Neural cell (in vitro differentiated cells): Measurements from ENCODE around the gene HEY2. TPM values are rescaled to one million over a fixed set of nuclear protein-coding genes. Genes with fewer than 3 reads are reported as not detected.

ENCODE experiments used
- H2AFZ ChIP-seq: fragments of 200-600, 300-800 bp; sonication (generic), shearing (Covaris generic); 2 replicates; pipeline ENCODE4 v1.6.0; 2014; ENCODE audit warnings: low read depth, mild to moderate bottlenecking, antibody characterized with exemption, low read length, moderate library complexity
- H3F3A ChIP-seq: fragments of 200-600 bp; shearing (Covaris generic); 2 replicates; pipeline ENCODE4 v1.6.1; 2016; ENCODE audit warnings: mild to moderate bottlenecking, moderate library complexity, mixed read lengths, antibody characterized with exemption, low read length; ENCODE audit not compliant: insufficient read depth, poor library complexity, severe bottlenecking
- H3K27ac ChIP-seq: fragments of 200-600, 300-800 bp; sonication (generic), shearing (Covaris generic); 2 replicates; pipeline ENCODE4 v1.5.1; 2014; ENCODE audit warnings: mild to moderate bottlenecking, low read length, moderate library complexity
- H3K27me3 ChIP-seq: fragments of 300-800, 200-600 bp; sonication (generic), shearing (Covaris generic); 2 replicates; pipeline ENCODE4 v1.6.0; 2014; ENCODE audit warnings: mild to moderate bottlenecking, low read depth, low read length, moderate library complexity; ENCODE audit not compliant: insufficient read depth
- H3K36me3 ChIP-seq: fragments of 300-800, 200-600 bp; sonication (generic), shearing (Covaris generic); 2 replicates; pipeline ENCODE4 v1.5.1; 2014; ENCODE audit warnings: mild to moderate bottlenecking, antibody characterized with exemption, low read length, moderate library complexity; ENCODE audit not compliant: insufficient read depth
- H3K4me2 ChIP-seq: fragments of 300-800, 200-600 bp; sonication (generic), shearing (Covaris generic); 2 replicates; pipeline ENCODE4 v1.6.0; 2014; ENCODE audit warnings: mild to moderate bottlenecking, low read length
- H3K4me3 ChIP-seq: fragments of 300-800, 200-600 bp; sonication (generic), shearing (Covaris generic); 2 replicates; pipeline ENCODE4 v1.5.1; 2014; ENCODE audit warnings: mild to moderate bottlenecking, low read length, moderate library complexity
- H3K79me2 ChIP-seq: fragments of 200-600 bp; shearing (Covaris generic); replicated peaks from 2 replicates; pipeline ENCODE4 v1.6.0; 2014; ENCODE audit warnings: mild to moderate bottlenecking, low read length, moderate library complexity; ENCODE audit not compliant: insufficient read depth
- H3K9ac ChIP-seq: fragments of 300-800, 200-600 bp; sonication (generic), shearing (Covaris generic); 2 replicates; pipeline ENCODE4 v1.6.1; 2016; ENCODE audit warnings: mild to moderate bottlenecking, low read length, mixed read lengths
- H3K9me2 ChIP-seq: fragments of 200-600 bp; shearing (Covaris generic); 2 replicates; pipeline ENCODE4 v1.6.1; 2016; ENCODE audit warnings: mild to moderate bottlenecking, low read length, mixed read lengths; ENCODE audit not compliant: insufficient read depth
- H3K9me3 ChIP-seq: fragments of 200-600, 300-800 bp; sonication (generic), shearing (Covaris generic); 2 replicates; pipeline ENCODE4 v1.6.1; 2016; ENCODE audit warnings: mild to moderate bottlenecking, mixed run types, low read length, moderate library complexity, mixed read lengths
- H4K20me1 ChIP-seq: fragments of 200-600 bp; shearing (Covaris generic); 2 replicates; pipeline ENCODE4 v1.6.1; 2016; ENCODE audit warnings: mild to moderate bottlenecking, mixed run types; ENCODE audit not compliant: insufficient read depth
- EP300 ChIP-seq: fragments of 450-650 bp; conservative IDR thresholded peaks from 2 replicates; pipeline ENCODE4 v1.6.1; 2014; ENCODE audit warnings: antibody characterized with exemption, mild to moderate bottlenecking, moderate library complexity; ENCODE audit not compliant: poor library complexity, severe bottlenecking
- EZH2 ChIP-seq: fragments of 200-600, 300-800 bp; shearing (Covaris generic), sonication (generic); IDR thresholded peaks from 2 replicates; pipeline ENCODE4 v1.6.1; 2014; ENCODE audit warnings: antibody characterized with exemption, low read length, borderline replicate concordance, mild to moderate bottlenecking; ENCODE audit not compliant: insufficient read depth, poor library complexity, severe bottlenecking
- MXI1 ChIP-seq: fragments of 450-650 bp; conservative IDR thresholded peaks from 2 replicates; pipeline ENCODE4 v1.6.1; 2014; ENCODE audit warnings: antibody characterized with exemption, mild to moderate bottlenecking; ENCODE audit not compliant: poor library complexity, severe bottlenecking
- POLR2AphosphoS5 ChIP-seq: IDR thresholded peaks from 2 replicates; pipeline ENCODE4 v1.6.1; 2012
- RAD21 ChIP-seq: fragments of 450-650 bp; conservative IDR thresholded peaks from 2 replicates; pipeline ENCODE4 v1.6.1; 2014; ENCODE audit warnings: antibody characterized with exemption, mild to moderate bottlenecking, moderate library complexity
- SMC3 ChIP-seq: fragments of 450-650 bp; conservative IDR thresholded peaks from 2 replicates; pipeline ENCODE4 v1.6.1; 2014; ENCODE audit warnings: antibody characterized with exemption, mild to moderate bottlenecking, moderate library complexity; ENCODE audit not compliant: poor library complexity
- TAF1 ChIP-seq: IDR thresholded peaks from 2 replicates; pipeline ENCODE4 v1.6.1; 2012; ENCODE audit warnings: low read depth
- polyA plus RNA-seq: library from polyadenylated mRNA; depleted of rRNA; stranded (reverse); fragments of >200 nt; gene quantifications from 2 replicates; pipeline ENCODE4 v1.2.3, GENCODE V29; 2014
- TF ChIP-seq, protein P1 (sequence below): fragments of 450-650 bp; IDR thresholded peaks from 2 replicates; pipeline ENCODE4 v1.5.1; 2014; ENCODE audit warnings: antibody characterized with exemption, mild to moderate bottlenecking, moderate library complexity; ENCODE audit not compliant: poor library complexity, severe bottlenecking
- TF ChIP-seq, protein P2 (sequence below): IDR thresholded peaks from 2 replicates; pipeline ENCODE4 v1.6.1; 2012; ENCODE audit warnings: borderline replicate concordance

The HEY2 gene
- polyA plus RNA-seq, 1 donor from 2014 or later, result 0.20 TPM

DNA sequence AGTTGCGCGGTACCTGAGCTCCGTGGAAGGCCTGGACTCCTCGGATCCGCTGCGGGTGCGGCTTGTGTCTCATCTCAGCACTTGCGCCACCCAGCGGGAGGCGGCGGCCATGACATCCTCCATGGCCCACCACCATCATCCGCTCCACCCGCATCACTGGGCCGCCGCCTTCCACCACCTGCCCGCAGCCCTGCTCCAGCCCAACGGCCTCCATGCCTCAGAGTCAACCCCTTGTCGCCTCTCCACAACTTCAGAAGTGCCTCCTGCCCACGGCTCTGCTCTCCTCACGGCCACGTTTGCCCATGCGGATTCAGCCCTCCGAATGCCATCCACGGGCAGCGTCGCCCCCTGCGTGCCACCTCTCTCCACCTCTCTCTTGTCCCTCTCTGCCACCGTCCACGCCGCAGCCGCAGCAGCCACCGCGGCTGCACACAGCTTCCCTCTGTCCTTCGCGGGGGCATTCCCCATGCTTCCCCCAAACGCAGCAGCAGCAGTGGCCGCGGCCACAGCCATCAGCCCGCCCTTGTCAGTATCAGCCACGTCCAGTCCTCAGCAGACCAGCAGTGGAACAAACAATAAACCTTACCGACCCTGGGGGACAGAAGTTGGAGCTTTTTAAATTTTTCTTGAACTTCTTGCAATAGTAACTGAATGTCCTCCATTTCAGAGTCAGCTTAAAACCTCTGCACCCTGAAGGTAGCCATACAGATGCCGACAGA, 9.9 kb downstream of the HEY2 start:
- H3K9me2 ChIP-seq, result no peaks in the 10 kb centered on the region
- H3K27me3 ChIP-seq, result no peaks in the 10 kb centered on the region
- H3K79me2 ChIP-seq, result no peaks in the 10 kb centered on the region
- H3K9me3 ChIP-seq, result no peaks in the 10 kb centered on the region
- no peaks in the 10 kb centered on the region for H3K36me3 ChIP-seq
- H4K20me1 ChIP-seq, result no peaks in the 10 kb centered on the region
- no peaks in the 10 kb centered on the region for H3F3A ChIP-seq
- H3K4me2 ChIP-seq, result no peak overlapping the region
- no peak overlapping the region for H3K27ac ChIP-seq
- TF ChIP-seq MXI1, result no peak
- no peak overlapping the region for H2AFZ ChIP-seq
- H3K9ac ChIP-seq, result no peak overlapping the region
- no peak overlapping the region for H3K4me3 ChIP-seq

DNA sequence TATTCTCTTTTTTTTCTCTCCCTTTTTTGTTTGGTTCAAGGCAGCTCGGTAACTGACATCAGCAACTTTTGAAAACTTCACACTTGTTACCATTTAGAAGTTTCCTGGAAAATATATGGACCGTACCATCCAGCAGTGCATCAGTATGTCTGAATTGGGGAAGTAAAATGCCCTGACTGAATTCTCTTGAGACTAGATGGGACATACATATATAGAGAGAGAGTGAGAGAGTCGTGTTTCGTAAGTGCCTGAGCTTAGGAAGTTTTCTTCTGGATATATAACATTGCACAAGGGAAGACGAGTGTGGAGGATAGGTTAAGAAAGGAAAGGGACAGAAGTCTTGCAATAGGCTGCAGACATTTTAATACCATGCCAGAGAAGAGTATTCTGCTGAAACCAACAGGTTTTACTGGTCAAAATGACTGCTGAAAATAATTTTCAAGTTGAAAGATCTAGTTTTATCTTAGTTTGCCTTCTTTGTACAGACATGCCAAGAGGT, 10.6 kb downstream of the HEY2 start:
- Histone ChIP-seq H3K79me2 (no peaks in the 10 kb centered on the region), H3F3A (no peaks in the 10 kb centered on the region), H3K27me3 (no peaks in the 10 kb centered on the region), H3K9me3 (no peaks in the 10 kb centered on the region), H3K36me3 (no peaks in the 10 kb centered on the region), H3K4me2 (no peak overlapping the region), H3K4me3 (no peak overlapping the region), H4K20me1 (no peaks in the 10 kb centered on the region), H3K27ac (no peak overlapping the region), H3K9ac (no peak overlapping the region), H2AFZ (no peak overlapping the region), H3K9me2 (no peaks in the 10 kb centered on the region)
- no peak for TF ChIP-seq TAF1
- no peak for TF ChIP-seq EZH2
- TF ChIP-seq MXI1, result no peak
- TF ChIP-seq, protein P1, sequence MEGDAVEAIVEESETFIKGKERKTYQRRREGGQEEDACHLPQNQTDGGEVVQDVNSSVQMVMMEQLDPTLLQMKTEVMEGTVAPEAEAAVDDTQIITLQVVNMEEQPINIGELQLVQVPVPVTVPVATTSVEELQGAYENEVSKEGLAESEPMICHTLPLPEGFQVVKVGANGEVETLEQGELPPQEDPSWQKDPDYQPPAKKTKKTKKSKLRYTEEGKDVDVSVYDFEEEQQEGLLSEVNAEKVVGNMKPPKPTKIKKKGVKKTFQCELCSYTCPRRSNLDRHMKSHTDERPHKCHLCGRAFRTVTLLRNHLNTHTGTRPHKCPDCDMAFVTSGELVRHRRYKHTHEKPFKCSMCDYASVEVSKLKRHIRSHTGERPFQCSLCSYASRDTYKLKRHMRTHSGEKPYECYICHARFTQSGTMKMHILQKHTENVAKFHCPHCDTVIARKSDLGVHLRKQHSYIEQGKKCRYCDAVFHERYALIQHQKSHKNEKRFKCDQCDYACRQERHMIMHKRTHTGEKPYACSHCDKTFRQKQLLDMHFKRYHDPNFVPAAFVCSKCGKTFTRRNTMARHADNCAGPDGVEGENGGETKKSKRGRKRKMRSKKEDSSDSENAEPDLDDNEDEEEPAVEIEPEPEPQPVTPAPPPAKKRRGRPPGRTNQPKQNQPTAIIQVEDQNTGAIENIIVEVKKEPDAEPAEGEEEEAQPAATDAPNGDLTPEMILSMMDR, result no peak
- no peak for TF ChIP-seq RAD21
- TF ChIP-seq EP300, result no peak
- TF ChIP-seq POLR2AphosphoS5, result no peak
- TF ChIP-seq, protein P2, sequence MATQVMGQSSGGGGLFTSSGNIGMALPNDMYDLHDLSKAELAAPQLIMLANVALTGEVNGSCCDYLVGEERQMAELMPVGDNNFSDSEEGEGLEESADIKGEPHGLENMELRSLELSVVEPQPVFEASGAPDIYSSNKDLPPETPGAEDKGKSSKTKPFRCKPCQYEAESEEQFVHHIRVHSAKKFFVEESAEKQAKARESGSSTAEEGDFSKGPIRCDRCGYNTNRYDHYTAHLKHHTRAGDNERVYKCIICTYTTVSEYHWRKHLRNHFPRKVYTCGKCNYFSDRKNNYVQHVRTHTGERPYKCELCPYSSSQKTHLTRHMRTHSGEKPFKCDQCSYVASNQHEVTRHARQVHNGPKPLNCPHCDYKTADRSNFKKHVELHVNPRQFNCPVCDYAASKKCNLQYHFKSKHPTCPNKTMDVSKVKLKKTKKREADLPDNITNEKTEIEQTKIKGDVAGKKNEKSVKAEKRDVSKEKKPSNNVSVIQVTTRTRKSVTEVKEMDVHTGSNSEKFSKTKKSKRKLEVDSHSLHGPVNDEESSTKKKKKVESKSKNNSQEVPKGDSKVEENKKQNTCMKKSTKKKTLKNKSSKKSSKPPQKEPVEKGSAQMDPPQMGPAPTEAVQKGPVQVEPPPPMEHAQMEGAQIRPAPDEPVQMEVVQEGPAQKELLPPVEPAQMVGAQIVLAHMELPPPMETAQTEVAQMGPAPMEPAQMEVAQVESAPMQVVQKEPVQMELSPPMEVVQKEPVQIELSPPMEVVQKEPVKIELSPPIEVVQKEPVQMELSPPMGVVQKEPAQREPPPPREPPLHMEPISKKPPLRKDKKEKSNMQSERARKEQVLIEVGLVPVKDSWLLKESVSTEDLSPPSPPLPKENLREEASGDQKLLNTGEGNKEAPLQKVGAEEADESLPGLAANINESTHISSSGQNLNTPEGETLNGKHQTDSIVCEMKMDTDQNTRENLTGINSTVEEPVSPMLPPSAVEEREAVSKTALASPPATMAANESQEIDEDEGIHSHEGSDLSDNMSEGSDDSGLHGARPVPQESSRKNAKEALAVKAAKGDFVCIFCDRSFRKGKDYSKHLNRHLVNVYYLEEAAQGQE, result no peak
- TF ChIP-seq SMC3, result no peak
